ENCODE data around the gene STK10. TPM values are rescaled to one million over a fixed set of nuclear protein-coding genes. Genes with fewer than 3 reads are reported as not detected.

The STK10 gene
- total and polyA plus RNA-seq, 2 of the 8 experiments (the other 6 are each of a cell fraction or from before 2014, with no cell fraction given): 10.5 to 21.4 TPM

DNA sequence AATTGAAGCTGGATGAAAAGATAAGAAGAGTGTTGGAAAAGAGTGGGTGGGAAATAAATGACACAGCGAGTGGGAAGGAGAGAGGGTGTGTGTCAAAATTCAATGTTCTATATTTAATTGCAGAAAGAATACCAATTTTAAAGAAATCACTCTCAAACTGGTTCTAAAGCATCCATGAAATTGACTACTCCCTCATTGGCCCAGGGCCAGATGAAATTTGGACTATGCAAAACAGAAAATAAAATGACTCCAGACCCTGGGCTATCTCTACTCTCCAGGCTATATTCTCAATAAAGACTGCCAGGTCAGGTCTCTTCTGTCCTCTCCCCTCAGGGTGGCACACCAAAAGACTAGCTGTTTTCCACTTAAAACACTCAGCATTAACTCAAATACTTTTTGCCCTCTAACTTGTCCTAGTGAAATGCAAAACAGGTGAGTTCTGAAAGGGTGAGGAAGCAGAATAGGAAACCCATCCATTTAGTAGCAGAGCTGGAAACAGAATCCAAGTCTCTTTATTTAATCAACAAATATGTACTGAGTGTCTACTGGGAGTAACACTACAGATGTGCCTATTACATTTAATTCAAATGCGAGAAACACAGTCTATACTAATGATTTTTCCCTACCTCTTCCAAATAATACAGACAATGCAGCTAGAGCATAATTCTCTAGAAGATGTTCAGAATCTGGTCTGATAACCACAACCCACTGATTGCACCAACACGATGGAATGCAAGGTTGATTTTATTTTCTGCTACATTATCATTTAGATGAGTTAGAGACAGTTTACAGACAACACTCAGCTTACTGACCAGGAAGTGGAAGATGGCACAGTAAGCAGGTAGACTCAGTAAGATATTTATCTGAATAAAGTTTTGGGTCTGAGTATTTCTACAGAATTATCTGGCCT, 48.1 kb upstream of the STK10 start:
- FAIRE-seq: no peak
- no peak overlapping the region for H4K5ac ChIP-seq (ENCODE audit: insufficient read length, low read depth, low read length)
- H2AK5ac ChIP-seq (ENCODE audit: low read depth, low read length): no peak overlapping the region
- H2BK5ac ChIP-seq (ENCODE audit: low read depth, low read length): no peak overlapping the region
- ChIA-PET POLR2A (ENCODE audit: partially characterized antibody) (interaction anchor here (1.0 kb wide), 1 partner anchor 11 kb away, joined by 3 read pairs; no protein-coding TSS in a partner anchor), CTCF (ENCODE audit: partially characterized antibody) (interaction anchor here (0.6 to 1.0 kb wide), 6 partner anchors 15 to 200 kb away, joined by 3 to 4 read pairs (median 3); no protein-coding TSS in a partner anchor)
- no peaks in the 10 kb centered on the region for H3K27me3 ChIP-seq (replicated peaks in 1 of 4; ENCODE audit: control insufficient read depth in 3 of 4, extremely low read depth in 1 of 4, insufficient read depth in 3 of 4, low read length in 3 of 4)
- H3K23me2 ChIP-seq (ENCODE audit: low read depth, low read length): no peaks in the 10 kb centered on the region
- H3K79me2 ChIP-seq (ENCODE audit: control insufficient read depth in 1 of 2, insufficient read depth in 2 of 2, low read length in 2 of 2): peaks cover 0 to 51% of the 10 kb centered on the region in 2 experiments; a peak in 2 of 4 replicates
- no peak overlapping the region for H3K4me3 ChIP-seq (ENCODE audit: extremely low read depth in 1 of 4, insufficient read depth in 2 of 4, low read depth in 3 of 4, low read length in 4 of 4)
- no peaks in the 10 kb centered on the region for H3K9me3 ChIP-seq (ENCODE audit: insufficient read depth in 2 of 2, low read depth in 1 of 2, low read length in 1 of 2)
- no peaks in the 10 kb centered on the region; a peak in 1 of 7 replicates for H3K4me1 ChIP-seq (replicated peaks in 1 of 4; ENCODE audit: control insufficient read depth in 3 of 4, insufficient read depth in 4 of 4, low read length in 3 of 4)
- H3K18ac ChIP-seq (ENCODE audit: extremely low read depth, low read length): no peak overlapping the region
- DNase-seq (ENCODE audit: low read depth in 1 of 2, low spot score in 2 of 2): no peak
- H2BK120ac ChIP-seq (replicated peaks; ENCODE audit: low read depth, low read length): no peak overlapping the region
- no peaks in the 10 kb centered on the region for H3K79me1 ChIP-seq (ENCODE audit: low read depth, low read length)
- H3K4me2 ChIP-seq (ENCODE audit: insufficient read depth in 1 of 2, low read depth in 2 of 2, low read length in 2 of 2): no peak overlapping the region
- H3K27ac ChIP-seq (ENCODE audit: low read depth, low read length): no peak overlapping the region
- WGBS, 2 experiments (ENCODE audit: extremely low coverage in 1 of 2, insufficient coverage in 1 of 2, insufficient read length in 1 of 2, insufficient replicate concordance in 2 of 2, low coverage in 1 of 2, low lambda C conversion rate in 2 of 2, missing lambda C conversion rate in 1 of 2): 81 to 94% methylated on average over 1 to 3 of the region's 3 CpGs
- no peak for TF ChIP-seq CEBPB (IDR thresholded peaks at IDR 0.05; ENCODE audit: low read depth, low read length)
- TF ChIP-seq FOSL1 (IDR thresholded peaks at IDR 0.05; ENCODE audit: insufficient read depth, low read depth, low read length): no peak
- TF ChIP-seq EZH2 (IDR thresholded peaks at IDR 0.05; ENCODE audit: low read depth, low read length, severe bottlenecking): no peak
- TF ChIP-seq RXRA (IDR thresholded peaks at IDR 0.05; ENCODE audit: insufficient read depth, low read depth, low read length): no peak
- TF ChIP-seq PHF8 (conservative IDR thresholded peaks at IDR 0.05; ENCODE audit: low read depth, low read length): no peak
- no peak for TF ChIP-seq ASH2L (IDR thresholded peaks at IDR 0.05; ENCODE audit: low read length)
- TF ChIP-seq, protein P1, sequence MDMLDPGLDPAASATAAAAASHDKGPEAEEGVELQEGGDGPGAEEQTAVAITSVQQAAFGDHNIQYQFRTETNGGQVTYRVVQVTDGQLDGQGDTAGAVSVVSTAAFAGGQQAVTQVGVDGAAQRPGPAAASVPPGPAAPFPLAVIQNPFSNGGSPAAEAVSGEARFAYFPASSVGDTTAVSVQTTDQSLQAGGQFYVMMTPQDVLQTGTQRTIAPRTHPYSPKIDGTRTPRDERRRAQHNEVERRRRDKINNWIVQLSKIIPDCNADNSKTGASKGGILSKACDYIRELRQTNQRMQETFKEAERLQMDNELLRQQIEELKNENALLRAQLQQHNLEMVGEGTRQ (IDR thresholded peaks at IDR 0.05; ENCODE audit: low read length): no peak
- TF ChIP-seq SP2 (IDR thresholded peaks at IDR 0.05; ENCODE audit: low read length): no peak
- no peak for TF ChIP-seq YY1 (IDR thresholded peaks at IDR 0.05; ENCODE audit: low read depth, low read length)
- no peak for TF ChIP-seq TCF12 (IDR thresholded peaks at IDR 0.05; ENCODE audit: low read depth, low read length)
- TF ChIP-seq SUZ12 (IDR thresholded peaks at IDR 0.05; ENCODE audit: low read length): no peak
- peaks cover 2 to 21% (median 10%) of the 10 kb centered on the region in 4 experiments; a peak in 6 of 8 replicates for H3K36me3 ChIP-seq (ENCODE audit: control insufficient read depth in 2 of 4, insufficient read depth in 4 of 4, low read length in 3 of 4)
- no peak overlapping the region for H2AFZ ChIP-seq (ENCODE audit: low read length)
- H3K4ac ChIP-seq (replicated peaks; ENCODE audit: insufficient read length, low read depth, low read length): no peak overlapping the region
- H3K9ac ChIP-seq (replicated peaks in 1 of 4; ENCODE audit: extremely low read depth in 1 of 4, low read depth in 3 of 4, low read length in 3 of 4): no peak overlapping the region
- no peak overlapping the region for H4K91ac ChIP-seq (replicated peaks; ENCODE audit: insufficient read length, low read length)
- peaks cover 3 to 11% of the 10 kb centered on the region in 2 experiments for H4K20me1 ChIP-seq (replicated peaks in 1 of 2; ENCODE audit: control insufficient read depth in 1 of 2, insufficient read depth in 2 of 2, low read length in 2 of 2)
- H3K14ac ChIP-seq (ENCODE audit: insufficient read length): no peak overlapping the region
- H2BK12ac ChIP-seq (ENCODE audit: low read depth, low read length): no peak overlapping the region
- no peak overlapping the region for H4K8ac ChIP-seq (ENCODE audit: extremely low read depth, insufficient read depth, low read length)
- no peak overlapping the region for H2BK15ac ChIP-seq (ENCODE audit: low read length)
- H3K56ac ChIP-seq (replicated peaks; ENCODE audit: insufficient read length, low read depth, low read length): no peak overlapping the region
- H2BK20ac ChIP-seq (ENCODE audit: low read length): no peak overlapping the region
- H3K23ac ChIP-seq (ENCODE audit: insufficient read length): no peak overlapping the region

Data from H1 (cell line).